A673 (cell line): Measurements from ENCODE around the gene FOXRED1. TPM values are rescaled to one million over a fixed set of nuclear protein-coding genes. Genes with fewer than 3 reads are reported as not detected.

Experiments
- BruUV-seq: library from RNA; stranded (reverse); fragments of 400-500 nt; replicated peaks from 2 replicates; lab custom pipeline; 2021; lab: Mats Ljungman, UMichigan
- CTCF ChIA-PET: fragments of 300-600 bp; sonication (Branson Sonifier 250); formaldehyde crosslinking; loops from one replicate; lab custom pipeline; 2022; ENCODE audit warnings: antibody characterized with exemption; lab: Charles Lee
- POLR2A ChIA-PET: fragments of 300-600 bp; sonication (Branson Sonifier 250); formaldehyde crosslinking; loops from one replicate; lab custom pipeline; 2022; ENCODE audit warnings: antibody characterized with exemption; ENCODE audit not compliant: low non-redundant PET; lab: Charles Lee
- DNase-seq: peaks from one replicate; pipeline ENCODE4 v3.0.0-alpha.2; 2015; ENCODE audit warnings: low spot score
- H3K27ac ChIP-seq: fragments of 200-600 bp; sonication (generic); 2 replicates; pipeline ENCODE4 v1.5.1; 2016; ENCODE audit warnings: mixed run types, low read depth, mild to moderate bottlenecking, mixed read lengths, antibody characterized with exemption, low read length; ENCODE audit not compliant: poor library complexity, severe bottlenecking
- H3K27me3 ChIP-seq: fragments of 200-600 bp; sonication (generic); replicated peaks from 2 replicates; pipeline ENCODE4 v1.6.1; 2017; ENCODE audit warnings: mixed run types, low read depth, mild to moderate bottlenecking, mixed read lengths, antibody characterized with exemption, low read length; ENCODE audit not compliant: insufficient read depth, poor library complexity
- H3K36me3 ChIP-seq: fragments of 200-600 bp; sonication (generic); 2 replicates; pipeline ENCODE4 v1.6.1; 2016; ENCODE audit warnings: mixed run types, mild to moderate bottlenecking, mixed read lengths, antibody characterized with exemption, low read length; ENCODE audit not compliant: insufficient read depth, poor library complexity, severe bottlenecking
- H3K4me1 ChIP-seq: fragments of 200-600 bp; sonication (generic); 2 replicates; pipeline ENCODE4 v1.6.1; 2017; ENCODE audit warnings: mixed run types, mild to moderate bottlenecking, mixed read lengths, antibody characterized with exemption, low read length; ENCODE audit not compliant: insufficient read depth, poor library complexity, severe bottlenecking
- H3K4me3 ChIP-seq: fragments of 200-600 bp; sonication (generic); 2 replicates; pipeline ENCODE4 v1.5.1; 2016; ENCODE audit warnings: low read depth, mixed run types, mild to moderate bottlenecking, mixed read lengths, low read length; ENCODE audit not compliant: poor library complexity, severe bottlenecking
- H3K9me3 ChIP-seq: fragments of 200-600 bp; sonication (generic); 2 replicates; pipeline ENCODE4 v1.6.1; 2016; ENCODE audit warnings: mixed run types, low read depth, mild to moderate bottlenecking, mixed read lengths, antibody characterized with exemption, low read length; ENCODE audit not compliant: poor library complexity, severe bottlenecking
- EZH2 ChIP-seq: fragments of 200-600 bp; sonication (generic); IDR thresholded peaks from 2 replicates; pipeline ENCODE4 v1.6.1; 2017; ENCODE audit warnings: borderline replicate concordance, low read depth, mild to moderate bottlenecking, mixed read lengths, antibody characterized with exemption, low read length; ENCODE audit not compliant: poor library complexity, severe bottlenecking
- intact Hi-C: fragments of 100-400 bp; cut with micrococcal nuclease; formaldehyde crosslinking; loops from one replicate; pipeline ENCODE4 v1.10.0; 2022; ENCODE audit not compliant: unreplicated experiment
- total RNA-seq: library from RNA; stranded (reverse); gene quantifications from 2 replicates; pipeline ENCODE4 v1.2.3, GENCODE V29; 2021
- TF ChIP-seq, protein P1 (sequence below): fragments of 300-800, 200-600 bp; sonication (generic); conservative IDR thresholded peaks from 2 replicates; pipeline ENCODE4 v1.5.1; 2017; ENCODE audit warnings: low read depth, mild to moderate bottlenecking, antibody characterized with exemption, low read length, moderate library complexity, mixed read lengths

FOXRED1 gene
- total RNA-seq, 1 experiment from 2014 or later, result 72.6 TPM

DNA sequence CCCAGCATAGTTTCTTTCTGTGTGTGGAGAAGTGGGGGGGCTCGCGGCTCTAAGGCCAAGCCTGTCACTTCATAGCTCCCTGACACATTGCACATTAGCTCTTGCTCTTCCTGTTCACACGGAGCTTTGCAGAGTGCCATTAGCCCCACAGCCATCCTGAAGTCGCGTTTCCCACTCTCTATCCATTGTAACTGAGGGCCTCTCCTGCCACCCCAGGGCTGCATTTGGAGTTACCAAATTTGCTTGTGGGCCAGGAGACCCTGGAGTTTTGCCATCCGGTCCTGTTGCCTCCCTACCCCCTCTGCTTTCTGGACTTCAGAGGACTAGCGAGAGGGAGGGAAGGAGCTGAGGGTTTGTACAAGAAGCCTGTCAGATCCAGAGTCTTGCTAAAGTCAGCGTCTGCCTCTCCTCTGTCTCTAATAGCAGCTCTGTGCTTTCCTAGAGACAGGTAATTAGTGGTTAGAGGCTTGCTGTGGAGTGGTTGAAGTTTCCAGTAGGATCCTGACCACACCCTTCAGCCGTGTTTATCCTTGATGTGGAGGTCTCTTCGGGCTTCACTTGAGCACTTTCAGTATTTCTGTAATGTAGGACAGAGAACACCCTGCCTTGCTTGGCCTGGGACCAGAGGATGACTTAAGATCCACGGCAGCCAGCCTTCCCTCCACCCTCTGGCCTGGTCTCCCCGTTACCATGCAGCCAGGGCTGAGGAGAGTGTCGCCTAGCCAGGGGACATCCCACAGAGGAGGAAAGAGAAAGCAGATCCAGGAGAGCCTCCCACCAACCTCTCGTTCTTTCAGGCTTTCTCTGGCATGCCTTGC is 49.0 kb downstream of the FOXRED1 start:
- Histone ChIP-seq H3K27ac (no peak overlapping the region), H3K27me3 (no peaks in the 10 kb centered on the region), H3K4me1 (no peaks in the 10 kb centered on the region), H3K36me3 (no peaks in the 10 kb centered on the region), H3K4me3 (no peak overlapping the region), H3K9me3 (no peaks in the 10 kb centered on the region)
- DNase-seq, result no peak
- intact Hi-C loops, result loop anchor here (10.0 kb wide), 1 partner anchor 257 kb away; no protein-coding TSS in a partner anchor
- no peak for TF ChIP-seq EZH2
- TF ChIP-seq, protein P1, sequence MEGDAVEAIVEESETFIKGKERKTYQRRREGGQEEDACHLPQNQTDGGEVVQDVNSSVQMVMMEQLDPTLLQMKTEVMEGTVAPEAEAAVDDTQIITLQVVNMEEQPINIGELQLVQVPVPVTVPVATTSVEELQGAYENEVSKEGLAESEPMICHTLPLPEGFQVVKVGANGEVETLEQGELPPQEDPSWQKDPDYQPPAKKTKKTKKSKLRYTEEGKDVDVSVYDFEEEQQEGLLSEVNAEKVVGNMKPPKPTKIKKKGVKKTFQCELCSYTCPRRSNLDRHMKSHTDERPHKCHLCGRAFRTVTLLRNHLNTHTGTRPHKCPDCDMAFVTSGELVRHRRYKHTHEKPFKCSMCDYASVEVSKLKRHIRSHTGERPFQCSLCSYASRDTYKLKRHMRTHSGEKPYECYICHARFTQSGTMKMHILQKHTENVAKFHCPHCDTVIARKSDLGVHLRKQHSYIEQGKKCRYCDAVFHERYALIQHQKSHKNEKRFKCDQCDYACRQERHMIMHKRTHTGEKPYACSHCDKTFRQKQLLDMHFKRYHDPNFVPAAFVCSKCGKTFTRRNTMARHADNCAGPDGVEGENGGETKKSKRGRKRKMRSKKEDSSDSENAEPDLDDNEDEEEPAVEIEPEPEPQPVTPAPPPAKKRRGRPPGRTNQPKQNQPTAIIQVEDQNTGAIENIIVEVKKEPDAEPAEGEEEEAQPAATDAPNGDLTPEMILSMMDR, result no peak
- ChIA-PET CTCF (no interaction called here), POLR2A (no interaction called here)
- BruUV-seq, result no TSS peak

- no peak for DNase-seq
These were observed 49.8 kb downstream of the FOXRED1 start for GRCh38 chr11:126318574-126319373.

GRCh38 chr11:126319374-126319740 is 50.4 kb downstream of the FOXRED1 start:
- Histone ChIP-seq H3K27me3 (no peaks in the 10 kb centered on the region), H3K27ac (no peak overlapping the region), H3K4me3 (no peak overlapping the region), H3K4me1 (no peaks in the 10 kb centered on the region), H3K9me3 (no peaks in the 10 kb centered on the region), H3K36me3 (no peaks in the 10 kb centered on the region)
- no peak for TF ChIP-seq EZH2
- TF ChIP-seq, protein P1, result no peak
- ChIA-PET CTCF (no interaction called here), POLR2A (no interaction called here)
- intact Hi-C loops, result loop anchor here (10.0 kb wide), 1 partner anchor 255 kb away; no protein-coding TSS in a partner anchor
- no peak for DNase-seq
- BruUV-seq, result no TSS peak

More at GRCh38 chr11:126318574-126319373, 49.8 kb downstream of the FOXRED1 start:
- intact Hi-C loops, result loop anchor here (10.0 kb wide), 1 partner anchor 256 kb away; no protein-coding TSS in a partner anchor
- CTCF ChIA-PET, result no interaction called here
- POLR2A ChIA-PET, result no interaction called here
- Histone ChIP-seq H3K4me3 (no peak overlapping the region), H3K27me3 (no peaks in the 10 kb centered on the region), H3K9me3 (no peaks in the 10 kb centered on the region), H3K36me3 (no peaks in the 10 kb centered on the region), H3K27ac (no peak overlapping the region), H3K4me1 (no peaks in the 10 kb centered on the region)
- TF ChIP-seq EZH2, result no peak
- TF ChIP-seq, protein P1, result no peak
- BruUV-seq, result no TSS peak
